DMS53 (cell line): ENCODE results near the gene RBL2.
"Not testable (repeated sequence)": the region's sequence is repeated elsewhere in the genome, so short reads cannot be mapped to it uniquely, and the experiment has no call there.

Source experiments
- DNase-seq: peaks from one replicate; lab custom pipeline; 2025; lab: John Stamatoyannopoulos, UW

RBL2 gene

DNA sequence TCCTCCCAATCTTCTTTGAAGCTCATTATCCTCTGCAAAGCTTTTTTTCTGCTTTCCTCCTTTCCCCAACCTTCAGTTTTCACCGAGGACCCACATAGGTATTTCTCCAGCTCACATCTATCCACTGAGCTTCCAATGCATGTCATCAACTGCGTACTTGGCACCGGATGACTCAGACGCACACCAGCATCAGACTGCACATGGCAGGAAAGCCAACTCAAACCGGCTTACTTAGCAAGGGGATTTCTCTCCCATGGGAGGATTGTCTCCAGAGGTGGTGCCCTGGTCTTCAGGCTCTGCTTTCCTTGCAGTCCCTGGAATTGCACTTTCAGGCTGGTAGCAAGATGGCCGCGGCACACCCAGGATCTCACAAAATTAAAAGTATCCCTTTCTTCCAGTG, 70.4 kb downstream of the RBL2 start:
- peak; percentile 51 for DNase-seq

DNA sequence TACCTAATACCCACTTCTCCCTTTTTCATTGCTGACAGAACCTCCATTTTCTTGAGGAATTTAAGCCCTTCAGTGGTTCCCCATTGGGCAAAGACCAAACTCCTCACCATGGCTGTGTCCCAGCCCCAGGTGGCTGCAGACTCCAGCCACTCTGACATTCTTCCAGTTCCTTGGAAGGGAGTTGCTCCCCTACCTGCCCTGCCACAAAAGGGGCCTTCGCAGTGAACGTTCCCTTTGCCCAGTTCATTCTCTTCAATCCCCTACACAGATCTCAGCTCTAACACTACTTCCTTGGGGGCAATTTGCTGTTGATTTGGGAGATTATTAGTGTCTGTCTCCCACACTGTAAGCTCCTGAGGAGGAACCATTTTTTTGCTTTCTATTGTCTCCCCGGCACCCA, 72.0 kb downstream of the RBL2 start:
- DNase-seq = no peak

- DNase-seq = no peak
Observed at GRCh38 chr16:53507464-53508179, 73.4 kb downstream of the RBL2 start.

DNA sequence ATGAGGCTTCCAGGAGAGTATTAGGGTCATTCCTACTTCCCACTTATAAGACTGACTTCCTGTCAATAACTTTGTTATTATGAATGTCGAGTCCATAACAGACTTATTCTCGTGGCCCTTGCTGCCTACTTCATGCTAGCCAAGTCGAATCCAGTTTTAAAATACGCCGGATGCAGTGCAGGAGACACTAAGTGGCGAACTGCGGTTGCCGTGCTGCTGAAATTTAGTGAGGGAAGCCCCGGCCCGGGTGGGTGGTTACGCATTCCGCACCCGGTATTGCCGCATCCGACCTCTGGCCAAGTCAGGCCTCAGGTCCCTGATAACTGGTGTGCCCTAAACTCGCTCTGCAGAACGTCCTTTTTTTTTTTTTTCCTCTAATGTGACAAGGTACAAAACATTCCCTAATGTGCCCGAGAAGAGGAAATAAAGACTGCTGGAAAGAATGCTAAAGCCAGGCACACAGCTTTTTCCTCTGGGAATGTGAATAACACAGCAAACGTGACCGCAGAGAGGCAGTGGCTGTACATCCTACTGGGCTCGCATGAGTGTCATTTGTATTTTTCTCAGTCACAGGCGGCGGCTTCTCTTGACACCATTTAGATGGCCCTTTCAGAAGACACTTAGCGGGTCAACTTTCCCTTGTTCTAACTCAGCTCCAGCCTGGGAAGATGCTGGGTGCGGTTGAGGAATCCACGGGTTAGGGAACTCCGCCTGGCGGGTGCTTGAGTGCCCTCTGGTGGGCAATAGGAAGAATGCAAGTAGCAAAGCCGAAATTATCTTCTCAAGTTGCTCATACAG, 75.8 kb downstream of the RBL2 start:
- DNase-seq = peak; percentile 81

DNA sequence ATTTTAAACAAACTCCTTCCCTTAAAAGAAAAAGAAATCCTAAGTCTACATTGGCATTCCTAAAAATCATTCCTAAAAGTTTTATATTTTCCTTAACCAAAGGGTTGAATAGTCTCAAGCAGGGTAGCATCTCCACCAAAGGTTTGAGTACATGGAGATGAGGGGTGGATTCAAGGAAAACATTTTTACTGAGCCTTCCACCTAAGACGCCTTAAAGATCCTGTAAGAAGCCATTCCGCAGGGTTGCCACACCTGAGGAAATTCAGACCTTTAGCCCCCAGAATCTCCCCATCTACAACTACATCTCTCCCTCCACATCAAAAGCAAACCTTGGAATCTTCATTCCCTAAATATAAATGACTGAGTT, 76.4 kb downstream of the RBL2 start:
- no peak for DNase-seq

GRCh38 chr16:53511084-53511402, 76.8 kb downstream of the RBL2 start:
- peak; percentile 60 for DNase-seq

DNA sequence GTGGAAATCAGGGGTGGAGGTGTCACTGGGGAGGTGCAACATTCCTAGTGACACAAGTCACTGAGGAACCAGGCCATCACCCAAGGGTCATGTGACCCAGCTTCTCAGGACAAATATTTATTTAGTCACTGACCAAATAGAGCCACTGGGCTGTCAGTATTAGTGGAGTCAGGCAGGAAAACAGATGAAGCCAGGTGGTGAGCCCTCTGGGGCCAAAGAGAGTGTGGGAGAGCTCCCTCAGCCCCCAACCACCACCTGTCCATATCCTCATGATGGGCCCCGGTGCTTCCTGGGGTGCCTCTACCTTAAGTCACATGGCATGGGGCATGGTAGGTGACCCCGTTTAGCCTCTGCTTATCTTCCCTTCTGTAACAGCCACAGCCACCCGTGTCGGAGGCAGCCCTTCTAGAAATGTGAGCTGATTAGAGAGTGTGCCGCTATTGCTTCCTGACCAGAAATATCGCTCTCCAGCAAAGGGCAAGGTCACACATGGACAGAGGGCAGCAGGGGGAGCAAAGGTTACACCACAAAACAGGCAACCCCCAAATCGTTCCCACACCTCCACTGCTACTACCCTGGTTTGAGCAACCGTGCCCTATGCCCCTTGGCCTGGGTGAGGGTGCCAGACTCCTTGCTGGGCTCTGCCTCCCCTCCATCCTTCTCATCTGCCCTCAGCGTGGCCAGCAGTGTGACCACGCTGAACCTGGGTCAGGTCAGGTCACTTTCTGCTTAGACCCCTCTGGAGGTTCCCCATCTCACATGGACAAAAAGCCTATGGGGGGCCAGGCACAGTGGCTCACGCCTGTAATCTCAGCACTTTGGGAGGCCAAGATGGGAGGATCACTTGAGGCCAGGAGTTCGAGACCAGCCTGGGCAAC, 77.4 kb downstream of the RBL2 start:
- DNase-seq = peak; percentile 98

DNA sequence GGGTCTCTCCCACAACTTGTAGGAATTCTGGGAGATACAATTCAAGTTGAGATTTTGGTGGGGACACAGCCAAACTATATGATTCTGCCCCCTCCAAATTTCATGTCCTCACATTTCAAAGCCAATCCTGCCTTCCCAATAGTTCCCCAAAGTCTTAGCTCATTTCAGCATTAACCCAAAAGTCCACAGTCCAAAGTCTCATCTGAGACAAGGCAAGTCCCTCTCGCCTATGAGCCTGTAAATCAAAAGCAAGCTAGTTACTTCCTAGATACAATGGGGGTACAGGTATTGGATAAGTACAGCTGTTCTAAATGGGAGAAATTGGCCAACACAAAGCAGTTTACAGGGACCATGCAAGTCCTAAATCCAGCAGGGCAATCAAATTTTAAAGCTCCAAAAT, 78.5 kb downstream of the RBL2 start:
- DNase-seq = not testable (repeated sequence)

GRCh38 chr16:53515259-53515658, 81.0 kb downstream of the RBL2 start:
- no peak for DNase-seq

GRCh38 chr16:53515811-53516210, 81.5 kb downstream of the RBL2 start:
- DNase-seq = no peak

DNA sequence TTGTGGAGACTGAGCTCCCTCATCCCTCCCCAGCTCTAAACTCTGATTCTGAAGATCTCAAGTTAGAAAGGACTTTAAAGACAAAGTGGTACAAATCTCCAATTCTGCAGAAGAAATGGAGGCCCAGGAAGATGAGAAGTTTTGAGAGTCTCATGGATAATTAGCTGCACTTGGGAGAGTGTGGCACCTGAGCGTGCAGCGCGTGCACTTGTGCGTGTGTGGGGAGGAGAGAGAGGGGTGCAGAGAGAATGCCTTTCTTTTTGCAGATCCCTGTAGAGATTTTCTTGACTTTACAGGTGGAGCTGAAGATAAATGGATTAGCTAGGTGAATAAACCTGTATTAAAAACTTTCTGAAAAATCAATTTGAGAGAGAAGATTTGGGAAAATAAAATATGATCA, 83.6 kb downstream of the RBL2 start:
- no peak for DNase-seq

- no peak for DNase-seq
Observed at GRCh38 chr16:53518550-53519416, 84.5 kb downstream of the RBL2 start.

GRCh38 chr16:53519417-53520091, 85.3 kb downstream of the RBL2 start:
- no peak for DNase-seq

DNA sequence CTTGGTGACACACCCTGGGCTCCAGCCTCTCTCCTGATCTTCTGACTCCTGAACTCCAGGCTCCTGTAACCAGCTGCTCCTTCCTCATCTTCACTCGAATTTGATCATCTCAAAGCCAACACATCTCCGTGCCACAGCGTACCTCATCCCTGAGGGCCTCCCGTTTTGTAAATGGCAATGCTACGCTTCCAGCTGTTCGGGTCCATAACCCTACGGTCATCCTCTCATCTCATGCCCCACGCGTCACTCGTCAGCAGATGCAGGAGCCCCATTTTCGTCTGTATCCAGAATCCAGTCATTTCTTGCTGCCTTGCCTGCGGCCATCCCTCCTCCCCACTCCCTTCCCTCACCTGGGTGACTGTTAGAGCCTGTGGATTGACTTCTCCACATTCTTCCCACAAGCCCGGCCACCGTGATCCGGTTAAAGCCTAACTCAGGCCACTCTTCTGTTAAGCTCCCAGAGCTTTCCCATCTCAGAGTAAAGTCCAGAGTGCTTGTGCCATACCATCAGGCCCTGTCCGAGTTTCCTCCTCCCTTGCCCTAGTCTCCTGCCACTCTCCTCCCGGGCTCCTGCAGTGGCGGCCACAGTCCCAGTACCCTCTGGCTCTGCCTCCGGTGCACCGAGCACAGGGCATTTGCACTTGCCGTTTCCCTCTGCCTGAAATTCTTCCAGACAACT, 89.0 kb downstream of the RBL2 start:
- DNase-seq = no peak

DNA sequence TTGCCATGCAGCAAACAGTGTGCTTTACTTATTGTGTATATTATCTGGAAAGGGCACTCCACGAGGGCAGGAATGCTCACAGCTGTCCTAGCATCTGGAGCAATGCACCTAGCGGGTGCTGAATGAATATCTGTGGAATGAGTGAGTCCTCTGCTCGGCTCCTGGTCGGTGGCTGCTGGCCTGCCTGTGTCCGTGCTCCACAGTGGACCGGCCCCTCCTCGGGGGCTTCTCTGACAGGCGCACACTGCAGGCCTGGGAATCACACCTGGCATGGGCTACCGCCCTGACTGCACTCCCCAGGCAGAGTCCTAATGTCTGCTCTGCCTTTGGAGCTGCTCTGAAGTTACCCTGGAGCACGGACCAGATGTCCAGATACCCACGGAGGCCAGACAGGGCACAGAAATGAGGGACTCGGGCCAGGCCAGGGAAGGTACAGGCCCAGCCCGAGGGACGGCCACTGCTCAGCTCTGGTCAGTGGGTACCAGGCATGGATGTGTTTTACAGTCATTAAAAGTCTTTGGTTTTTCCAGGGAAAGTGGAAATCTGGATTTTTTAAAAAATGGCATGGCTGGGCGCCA, 89.8 kb downstream of the RBL2 start:
- DNase-seq = no peak

DNA sequence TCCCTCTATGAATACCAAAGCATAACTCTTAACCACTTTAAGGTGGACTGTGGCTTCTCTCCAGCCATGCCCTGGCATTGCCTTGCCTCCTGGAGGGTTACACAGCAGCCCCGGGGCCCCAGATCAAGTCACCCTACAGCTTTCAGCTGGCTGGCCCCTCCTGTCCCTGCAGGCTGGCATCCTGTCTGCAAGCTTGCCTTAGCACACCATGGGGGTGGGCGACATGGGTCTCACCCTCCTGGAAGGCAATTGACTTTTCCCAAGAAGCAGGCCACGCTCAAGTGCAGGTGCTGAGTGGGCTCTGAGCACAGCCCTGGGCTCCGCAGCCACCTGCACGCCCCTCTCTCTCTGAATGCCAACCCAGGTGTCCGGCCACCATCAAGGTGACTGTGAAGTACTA, 94.5 kb downstream of the RBL2 start:
- no peak for DNase-seq

GRCh38 chr16:53529513-53529912, 95.2 kb downstream of the RBL2 start:
- peak; percentile 77 for DNase-seq

DNA sequence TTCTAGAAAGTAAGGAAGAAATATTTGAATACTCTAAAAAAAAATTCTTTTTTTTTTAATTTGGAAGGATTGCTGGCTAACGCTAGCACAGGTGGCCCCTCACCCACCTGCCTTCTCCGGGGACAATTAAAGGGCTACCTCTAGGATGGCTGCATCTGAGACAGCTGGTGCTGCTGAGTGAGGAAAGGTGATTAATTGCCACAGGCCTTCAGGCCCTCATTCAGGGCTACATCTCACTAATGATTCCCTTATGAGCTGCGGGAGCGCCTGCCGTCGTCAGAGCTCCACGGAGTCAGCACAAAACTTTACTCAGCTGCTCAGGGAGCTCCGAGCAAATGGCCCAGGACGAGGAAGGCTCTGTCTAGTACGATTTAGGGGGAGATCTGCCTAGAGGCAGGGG, 95.8 kb downstream of the RBL2 start:
- DNase-seq = peak; percentile 35

GRCh38 chr16:53530741-53531140, 96.5 kb downstream of the RBL2 start:
- no peak for DNase-seq

DNA sequence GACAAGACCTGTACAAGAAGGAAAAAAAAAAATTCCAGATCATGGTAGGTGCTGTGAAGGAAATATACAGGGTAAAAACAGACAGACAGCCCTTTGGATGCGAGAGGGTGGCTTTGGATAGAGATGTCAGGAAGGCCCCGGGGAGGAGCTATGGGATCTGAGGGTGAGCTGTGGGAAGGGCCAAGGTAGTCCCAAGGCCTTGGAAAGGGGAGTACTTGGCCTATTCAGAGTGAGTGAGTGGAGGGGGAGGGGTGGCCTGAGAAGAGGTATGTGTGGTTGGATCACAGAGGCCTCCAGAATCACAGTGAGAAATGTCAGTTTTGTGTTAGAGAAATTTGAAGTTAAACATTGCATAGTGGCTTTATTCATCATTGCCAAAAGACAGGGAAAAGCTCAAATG, 99.9 kb downstream of the RBL2 start:
- DNase-seq = no peak
